Activated CD8-positive, alpha-beta T cell treated with anti-CD3 and anti-CD28 coated beads, Interleukin-2, amount 10 ng/mL, durations not matched to agents 7 days and 5 days (primary cell): Measurements from ENCODE around the gene DDAH2. TPM values are rescaled to one million over a fixed set of nuclear protein-coding genes. Genes with fewer than 3 reads are reported as not detected.

Source experiments
- ATAC-seq: fragments of 150-1000 bp; cut with Tn5 transposase; one replicate; pipeline ENCODE4 v1.10.0; 2021; ENCODE audit warnings: moderate library complexity
- CTCF ChIA-PET: fragments of 350-600 bp; sonication (Branson Sonifier 250); formaldehyde crosslinking; loops from one replicate; lab custom pipeline; 2021; ENCODE audit warnings: antibody characterized with exemption; lab: Charles Lee
- POLR2A ChIA-PET: fragments of 350-600 bp; sonication (Branson Sonifier 250); formaldehyde crosslinking; loops from one replicate; lab custom pipeline; 2021; ENCODE audit warnings: antibody characterized with exemption; lab: Charles Lee
- DNase-seq: peaks from one replicate; pipeline ENCODE4 v3.0.0-alpha.2; 2020
- H3K27ac Mint-ChIP-seq: one replicate; pipeline ENCODE4 v1.8.0; 2021; ENCODE audit warnings: mild to moderate bottlenecking, mixed read lengths
- H3K27me3 Mint-ChIP-seq: one replicate; pipeline ENCODE4 v1.8.0; 2021; ENCODE audit warnings: low read depth, mixed read lengths
- H3K36me3 Mint-ChIP-seq: one replicate; pipeline ENCODE4 v1.8.0; 2021; ENCODE audit warnings: low read depth, mixed read lengths
- H3K4me1 Mint-ChIP-seq: one replicate; pipeline ENCODE4 v1.8.0; 2021; ENCODE audit warnings: low read depth, mixed read lengths
- H3K4me3 Mint-ChIP-seq: one replicate; pipeline ENCODE4 v1.8.0; 2021; ENCODE audit warnings: mild to moderate bottlenecking, mixed read lengths
- H3K9me3 Mint-ChIP-seq: one replicate; pipeline ENCODE4 v1.8.0; 2022; ENCODE audit warnings: mixed read lengths; ENCODE audit not compliant: insufficient read depth
- total RNA-seq, 2 experiments: library from RNA; stranded (reverse); gene quantifications; one replicate each; pipeline ENCODE4 v1.2.3, GENCODE V29; 2021

Gene DDAH2
- 10 to 100 TPM; 31.9 to 33.7 TPM for total RNA-seq

DNA sequence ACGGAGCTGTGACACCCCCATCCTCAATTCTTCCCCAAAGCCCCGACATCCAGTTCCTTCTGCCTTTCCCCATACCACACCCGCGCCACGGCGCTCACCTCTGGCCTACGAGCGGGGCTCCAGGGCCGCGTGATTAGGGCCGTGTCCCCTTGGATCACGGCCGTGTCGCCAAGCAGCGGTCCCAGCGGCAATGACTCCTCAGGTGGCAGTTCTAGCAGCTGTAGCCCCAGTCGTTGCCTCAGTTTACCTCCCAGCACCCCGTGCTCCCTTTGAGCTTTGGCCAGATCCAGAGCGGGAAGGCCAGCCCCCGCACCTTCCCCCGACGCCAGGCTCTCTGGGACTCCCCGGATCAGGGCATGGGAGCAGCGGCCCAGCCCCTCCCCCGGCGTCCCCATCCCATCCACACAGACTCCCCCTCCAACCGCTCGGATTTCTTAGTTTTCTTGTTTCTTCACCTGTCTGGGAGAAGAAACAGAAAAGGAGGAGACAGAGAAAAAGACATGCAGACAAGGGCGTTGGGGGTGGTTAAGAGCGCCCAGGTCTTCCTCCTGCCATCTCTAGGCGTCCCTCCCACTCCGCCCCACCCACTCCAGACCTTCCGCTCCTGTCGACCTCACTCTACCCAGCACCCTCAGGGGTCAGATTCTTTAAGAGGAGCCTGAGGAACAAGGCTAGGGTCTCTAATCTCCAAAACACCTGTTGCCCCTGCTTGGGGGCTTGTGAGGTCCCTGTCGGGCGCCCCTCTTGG is at the start of gene DDAH2:
TSS of gene DDAH2 (minus strand) at position 533 of the 748 bp plus-strand sequence. CDS start at position 395, 138 bp downstream.
- Mint-ChIP-seq H3K4me3 (peak within 1 kb of the TSS; percentile 95), H3K36me3 (peaks cover 70% of the 10 kb centered on the region), H3K4me1 (peaks cover 76% of the 10 kb centered on the region), H3K27ac (peak within 1 kb of the TSS; percentile 90), H3K9me3 (no peaks in the 10 kb centered on the region), H3K27me3 (no peaks in the 10 kb centered on the region)
- ChIA-PET CTCF (interaction anchor here (0.6 to 4.9 kb wide), 18 partner anchors 9 to 103 kb away, joined by 3 to 38 read pairs (median 6); partner anchors contain the start of genes ABHD16A, CLIC1, HSPA1B and LSM2), POLR2A (interaction anchor here (0.8 to 7.2 kb wide), 7 partner anchors 8 to 134 kb away, joined by 3 to 83 read pairs (median 4); partner anchors contain the start of genes HSPA1L, LY6G6C, MSH5 and NEU1)
- DNase-seq (no peak), ATAC-seq (peak; percentile 38)

DNA sequence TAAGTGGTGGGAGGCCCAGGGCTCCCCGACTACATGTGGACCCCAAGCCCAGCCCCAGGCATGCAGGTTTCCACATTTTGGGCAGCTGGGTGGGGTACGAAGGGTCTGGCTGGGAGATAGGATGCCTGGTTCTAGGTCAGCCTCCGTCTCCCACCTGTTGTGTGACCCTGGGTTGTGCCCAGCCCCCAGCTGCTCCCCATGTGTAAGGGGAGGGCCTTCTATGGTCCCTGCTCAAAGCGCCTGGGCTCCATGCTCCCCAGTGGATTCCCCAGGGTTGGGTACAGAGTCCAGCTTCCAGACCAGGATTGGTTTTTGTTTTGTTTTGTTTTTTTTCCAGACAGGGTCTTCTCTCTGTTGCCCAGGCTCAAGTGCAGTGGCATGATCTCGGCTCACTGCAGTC is 49.1 kb upstream of the DDAH2 start:
- H3K27me3 Mint-ChIP-seq = no peaks in the 10 kb centered on the region
- ATAC-seq (no peak), DNase-seq (no peak)
- peaks cover 32% of the 10 kb centered on the region for H3K4me1 Mint-ChIP-seq
- no peaks in the 10 kb centered on the region for H3K9me3 Mint-ChIP-seq
- ChIA-PET POLR2A (interaction anchor here (1.0 to 1.8 kb wide), 2 partner anchors 29 to 38 kb away, joined by 5 to 9 read pairs; partner anchors contain the start of genes LSM2 and MSH5), CTCF (interaction anchor here (0.7 to 2.0 kb wide), 4 partner anchors 9 to 51 kb away, joined by 3 to 14 read pairs (median 4); no protein-coding TSS in a partner anchor)
- peaks cover 31% of the 10 kb centered on the region for H3K36me3 Mint-ChIP-seq
- peak overlapping the region; percentile 91 for H3K27ac Mint-ChIP-seq
- no peak overlapping the region for H3K4me3 Mint-ChIP-seq

DNA sequence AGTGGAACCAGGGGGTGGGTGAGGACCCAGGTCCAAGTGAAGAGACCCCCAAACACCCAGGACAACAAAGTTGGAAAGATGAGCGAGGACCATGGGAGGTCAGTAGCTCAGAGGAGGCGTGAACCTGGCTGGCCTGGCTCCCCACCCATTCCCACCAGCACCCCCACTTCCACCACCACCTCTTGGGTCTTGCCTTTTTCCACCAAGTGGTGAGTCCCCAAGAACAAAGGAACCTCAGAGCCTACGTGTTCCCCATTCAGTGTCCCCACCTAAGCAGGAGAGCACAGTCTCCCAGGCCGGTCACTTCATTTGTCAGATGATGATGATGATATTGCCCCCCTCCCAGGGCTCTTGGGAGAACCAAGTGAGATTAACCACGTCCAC is 48.6 kb upstream of the DDAH2 start:
- H3K27ac Mint-ChIP-seq = peak overlapping the region; percentile 91
- H3K4me3 Mint-ChIP-seq = no peak overlapping the region
- no peaks in the 10 kb centered on the region for H3K27me3 Mint-ChIP-seq
- peaks cover 26% of the 10 kb centered on the region for H3K36me3 Mint-ChIP-seq
- ChIA-PET CTCF (interaction anchor here (0.7 to 2.0 kb wide), 4 partner anchors 8 to 51 kb away, joined by 3 to 14 read pairs (median 4); no protein-coding TSS in a partner anchor), POLR2A (interaction anchor here (1.0 to 1.8 kb wide), 4 partner anchors 29 to 40 kb away, joined by 3 to 9 read pairs (median 4); partner anchors contain the start of genes LSM2 and MSH5)
- H3K4me1 Mint-ChIP-seq = peaks cover 38% of the 10 kb centered on the region
- no peak for DNase-seq
- no peak for ATAC-seq
- no peaks in the 10 kb centered on the region for H3K9me3 Mint-ChIP-seq

DNA sequence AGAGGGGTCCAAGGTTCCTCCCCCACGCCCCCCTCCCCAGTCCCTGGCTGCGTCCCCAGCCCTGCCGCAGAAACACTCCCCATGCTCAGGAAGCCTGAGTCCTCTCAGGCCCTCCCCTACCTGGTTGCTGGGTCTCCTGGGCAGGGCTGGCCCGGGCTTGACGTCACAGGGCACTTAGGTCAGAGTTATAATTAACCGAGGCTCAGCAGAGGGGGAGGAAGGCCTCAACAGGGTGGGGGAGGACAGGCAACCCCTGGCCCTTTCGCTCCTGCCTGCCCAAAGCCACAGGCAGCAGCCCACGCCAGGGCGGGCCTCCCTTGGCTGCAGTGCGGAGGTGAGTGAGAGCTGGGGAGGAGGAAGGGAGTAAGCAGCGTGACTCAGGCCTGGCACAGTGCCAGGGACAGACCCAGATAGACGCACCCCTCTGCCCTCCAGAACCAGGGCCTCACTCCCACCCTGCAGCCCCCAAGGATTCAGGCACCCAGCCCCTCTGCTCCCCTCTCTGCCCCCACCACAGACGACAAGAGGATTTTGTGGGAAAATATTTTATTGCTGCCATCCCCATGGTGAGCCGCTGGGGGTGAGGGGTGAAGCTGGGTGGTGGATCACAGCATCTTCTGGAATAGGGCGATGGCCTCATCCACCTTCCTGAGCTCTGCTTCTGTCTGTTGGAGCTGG is 48.0 kb upstream of the DDAH2 start, which contains the start of gene VWA7:
TSS of gene VWA7 (minus strand) at position 340 of the 678 bp plus-strand sequence. CDS start 549 bp downstream, outside the sequence.
- Mint-ChIP-seq H3K4me1 (peaks cover 41% of the 10 kb centered on the region), H3K27ac (peak within 1 kb of the TSS; percentile 91), H3K9me3 (no peaks in the 10 kb centered on the region), H3K36me3 (peaks cover 22% of the 10 kb centered on the region), H3K4me3 (peak within 1 kb of the TSS; percentile 50), H3K27me3 (no peaks in the 10 kb centered on the region)
- peak; percentile 81 for DNase-seq
- CTCF ChIA-PET = interaction anchor here (0.7 to 2.0 kb wide), 3 partner anchors 11 to 50 kb away, joined by 3 to 14 read pairs (median 4); no protein-coding TSS in a partner anchor
- peak; percentile 80 for ATAC-seq
- POLR2A ChIA-PET = interaction anchor here (1.0 to 1.8 kb wide), 4 partner anchors 30 to 41 kb away, joined by 3 to 9 read pairs (median 4); partner anchors contain the start of genes LSM2 and MSH5

DNA sequence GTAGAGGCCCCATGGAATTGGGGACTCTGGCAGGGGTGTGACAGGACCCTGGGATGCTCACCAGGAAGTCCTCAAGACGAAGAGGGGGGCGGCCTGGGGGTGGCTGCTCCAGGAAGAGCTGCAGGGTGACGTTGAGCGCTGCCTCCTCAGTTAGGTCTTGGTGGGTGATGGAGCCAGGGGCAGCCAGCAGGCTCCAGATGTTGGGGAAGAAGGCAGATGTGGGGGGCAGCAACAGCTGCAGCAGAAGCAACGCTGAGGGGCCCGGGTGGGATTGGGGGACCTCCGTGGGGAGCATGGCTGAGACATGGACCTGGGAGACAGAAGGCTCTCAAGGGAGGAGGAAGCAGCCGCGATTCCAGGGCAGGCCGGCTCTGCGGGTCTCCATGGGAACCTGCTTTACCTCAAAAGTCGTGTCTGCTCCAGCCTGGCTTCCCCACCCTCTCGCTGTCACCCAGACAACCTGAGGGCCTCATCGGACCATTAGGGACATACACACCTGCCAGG is 47.4 kb upstream of the DDAH2 start:
- no peak for DNase-seq
- ChIA-PET CTCF (interaction anchor here (2.0 kb wide), 1 partner anchor 14 kb away, joined by 14 read pairs; no protein-coding TSS in a partner anchor), POLR2A (interaction anchor here (1.3 to 1.8 kb wide), 3 partner anchors 36 to 41 kb away, joined by 3 to 9 read pairs (median 3); partner anchors contain the start of gene MSH5)
- peaks cover 22% of the 10 kb centered on the region for H3K36me3 Mint-ChIP-seq
- no peaks in the 10 kb centered on the region for H3K27me3 Mint-ChIP-seq
- H3K27ac Mint-ChIP-seq = peak overlapping the region; percentile 91
- H3K4me3 Mint-ChIP-seq = peak overlapping the region; percentile 50
- peaks cover 45% of the 10 kb centered on the region for H3K4me1 Mint-ChIP-seq
- H3K9me3 Mint-ChIP-seq = no peaks in the 10 kb centered on the region
- ATAC-seq = peak; percentile 20

DNA sequence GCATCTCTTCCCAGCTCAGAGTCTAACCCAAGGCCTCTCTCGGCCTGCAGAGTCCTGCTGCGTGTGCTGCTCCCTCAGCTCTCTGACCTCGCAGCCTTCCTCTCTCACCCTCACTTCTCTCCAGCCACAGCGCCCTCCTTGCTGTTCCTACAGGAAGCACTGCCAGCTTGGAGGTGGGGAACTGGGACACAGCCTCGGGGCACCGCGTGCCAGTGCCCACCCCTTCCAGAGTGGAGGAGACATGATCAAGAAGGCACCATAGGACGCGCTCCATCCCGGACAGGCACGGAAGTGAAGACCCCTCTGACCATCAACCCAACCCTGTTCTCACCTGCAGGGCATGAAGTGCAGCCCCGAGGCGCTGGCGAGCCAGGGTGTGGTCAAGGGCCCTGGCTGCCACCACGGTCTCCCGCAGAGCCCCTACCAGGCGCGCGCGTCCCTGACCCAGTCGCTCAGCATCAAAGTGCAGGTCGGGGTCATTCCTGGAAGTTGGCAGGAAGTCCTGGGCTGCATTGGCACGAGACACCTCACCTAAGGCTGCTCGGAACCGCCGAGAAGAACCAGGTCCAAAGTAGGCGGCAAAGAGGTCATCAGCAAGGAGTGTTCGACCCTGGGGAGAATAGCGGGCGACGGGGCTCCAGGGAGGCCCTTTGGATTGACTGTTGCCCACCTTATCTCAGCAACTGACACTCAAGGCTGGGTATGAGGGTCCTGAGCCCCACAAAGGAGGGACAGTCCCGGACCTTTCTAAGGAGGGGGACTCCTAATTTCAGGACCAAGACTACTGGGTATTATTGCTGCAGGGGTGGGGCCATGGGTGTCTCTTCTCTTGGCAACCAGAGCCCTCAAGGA is 46.8 kb upstream of the DDAH2 start:
- DNase-seq = no peak
- ChIA-PET POLR2A (interaction anchor here (0.6 to 1.9 kb wide), 3 partner anchors 36 to 39 kb away, joined by 3 to 12 read pairs (median 3); partner anchors contain the start of genes CLIC1 and MSH5), CTCF (interaction anchor here (1.0 to 2.2 kb wide), 4 partner anchors 15 to 159 kb away, joined by 3 to 9 read pairs (median 4); no protein-coding TSS in a partner anchor)
- Mint-ChIP-seq H3K4me3 (peak overlapping the region; percentile 50), H3K27ac (peak overlapping the region; percentile 91), H3K36me3 (peaks cover 24% of the 10 kb centered on the region), H3K9me3 (no peaks in the 10 kb centered on the region), H3K27me3 (no peaks in the 10 kb centered on the region), H3K4me1 (peaks cover 51% of the 10 kb centered on the region)
- ATAC-seq = no peak

GRCh38 chr6:31775184-31775583 is 46.1 kb upstream of the DDAH2 start:
- ChIA-PET CTCF (interaction anchor here (1.0 to 2.2 kb wide), 5 partner anchors 16 to 158 kb away, joined by 3 to 9 read pairs (median 3); partner anchors contain the start of gene LY6G5C), POLR2A (interaction anchor here (0.6 to 1.9 kb wide), 2 partner anchors 35 to 38 kb away, joined by 3 to 12 read pairs; partner anchors contain the start of genes CLIC1 and MSH5)
- peaks cover 55% of the 10 kb centered on the region for H3K4me1 Mint-ChIP-seq
- no peak for DNase-seq
- peak overlapping the region; percentile 77 for H3K27ac Mint-ChIP-seq
- no peaks in the 10 kb centered on the region for H3K9me3 Mint-ChIP-seq
- H3K36me3 Mint-ChIP-seq = peaks cover 22% of the 10 kb centered on the region
- no peaks in the 10 kb centered on the region for H3K27me3 Mint-ChIP-seq
- no peak for ATAC-seq
- H3K4me3 Mint-ChIP-seq = no peak overlapping the region

DNA sequence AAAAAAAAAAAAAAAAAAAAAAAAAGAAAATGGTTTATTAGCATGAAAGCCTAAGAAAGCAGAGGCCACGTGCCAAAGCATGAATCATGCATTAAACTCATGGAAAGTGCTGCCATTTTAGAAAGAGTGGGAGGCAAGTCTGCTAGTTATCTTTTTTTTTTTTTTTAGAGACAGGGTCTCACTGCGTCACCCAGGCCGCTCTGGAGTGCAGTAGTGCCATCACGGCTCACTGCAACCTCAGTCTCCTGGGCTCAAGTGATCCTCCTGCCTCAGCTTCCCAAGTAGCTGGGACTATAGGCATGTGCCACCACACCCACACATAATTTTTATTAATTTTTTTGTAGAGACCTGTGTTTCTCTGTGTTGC is 42.9 kb upstream of the DDAH2 start:
- ATAC-seq = no peak
- Mint-ChIP-seq H3K9me3 (no peaks in the 10 kb centered on the region), H3K36me3 (peaks cover 11% of the 10 kb centered on the region), H3K4me3 (peak overlapping the region; percentile 50), H3K27ac (peak overlapping the region; percentile 83), H3K4me1 (peaks cover 69% of the 10 kb centered on the region), H3K27me3 (no peaks in the 10 kb centered on the region)
- CTCF ChIA-PET = interaction anchor here (8.3 kb wide), 1 partner anchor 33 kb away, joined by 118 read pairs; the partner anchor contains the start of genes CLIC1 and MSH5
- no peak for DNase-seq
- POLR2A ChIA-PET = interaction anchor here (0.9 to 3.6 kb wide), 5 partner anchors 13 to 120 kb away, joined by 3 to 31 read pairs (median 4); partner anchors contain the start of genes LSM2 and MSH5

DNA sequence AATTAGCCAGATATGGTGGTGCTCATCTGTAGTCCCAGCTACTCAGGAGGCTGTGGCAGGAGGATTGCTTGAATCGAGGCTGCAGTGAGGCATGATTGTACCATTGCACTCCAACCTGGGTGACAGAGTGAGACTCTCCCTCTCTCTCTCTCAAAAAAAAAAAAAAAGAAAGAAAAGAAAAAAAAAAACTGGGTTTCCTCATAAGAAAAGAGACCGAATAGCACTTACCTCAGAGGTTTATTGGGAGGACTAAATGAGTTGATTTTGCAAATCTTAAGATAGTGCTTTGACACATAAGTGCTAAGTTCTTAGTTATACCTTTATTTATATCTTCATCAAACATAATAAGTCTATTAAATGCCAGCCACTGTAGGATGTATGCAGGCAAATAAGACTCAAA is 41.8 kb upstream of the DDAH2 start:
- ChIA-PET POLR2A (interaction anchor here (1.2 to 3.6 kb wide), 4 partner anchors 24 to 119 kb away, joined by 3 to 31 read pairs (median 4); partner anchors contain the start of gene MSH5), CTCF (interaction anchor here (0.9 to 8.3 kb wide), 15 partner anchors 11 to 104 kb away, joined by 3 to 118 read pairs (median 7); partner anchors contain the start of genes CLIC1, DDAH2, LY6G5C and MPIG6B)
- Mint-ChIP-seq H3K27ac (peak overlapping the region; percentile 55), H3K27me3 (no peaks in the 10 kb centered on the region), H3K4me1 (peaks cover 58% of the 10 kb centered on the region), H3K36me3 (peaks cover 11% of the 10 kb centered on the region), H3K9me3 (no peaks in the 10 kb centered on the region), H3K4me3 (no peak overlapping the region)
- ATAC-seq (no peak), DNase-seq (no peak)
